Endodermal cell (in vitro differentiated cells): ENCODE results near the gene SNRPA1. TPM values are rescaled to one million over a fixed set of nuclear protein-coding genes. Genes with fewer than 3 reads are reported as not detected.

Experiments used
- DNase-seq: peaks from one replicate; pipeline ENCODE4 v3.0.0-alpha.2; 2017
- H3K27ac ChIP-seq: 2 replicates; pipeline ENCODE4 v1.5.1; 2013; ENCODE audit warnings: mild to moderate bottlenecking, low read depth, low read length, moderate library complexity
- H3K27me3 ChIP-seq: 2 replicates; pipeline ENCODE4 v1.6.1; 2013; ENCODE audit warnings: mild to moderate bottlenecking, low read length, moderate library complexity; ENCODE audit not compliant: insufficient read depth, control insufficient read depth, poor library complexity, severe bottlenecking
- H3K36me3 ChIP-seq: 2 replicates; pipeline ENCODE4 v1.7.0; 2013; ENCODE audit warnings: mild to moderate bottlenecking, low read length, moderate library complexity; ENCODE audit not compliant: control insufficient read depth, insufficient read depth
- H3K4me1 ChIP-seq: one replicate; pipeline ENCODE4 v1.7.0; 2013; ENCODE audit warnings: low read length; ENCODE audit not compliant: control insufficient read depth, insufficient read depth
- H3K4me3 ChIP-seq: 2 replicates; pipeline ENCODE4 v1.5.1; 2013; ENCODE audit warnings: mild to moderate bottlenecking, low read length, moderate library complexity
- H3K9ac ChIP-seq: 2 replicates; pipeline ENCODE4 v1.6.1; 2013; ENCODE audit warnings: mild to moderate bottlenecking, low read length, moderate library complexity; ENCODE audit not compliant: poor library complexity, severe bottlenecking; ENCODE audit errors: extremely low read depth
- H3K9me3 ChIP-seq: 2 replicates; pipeline ENCODE4 v1.6.1; 2013; ENCODE audit warnings: mild to moderate bottlenecking, low read length, moderate library complexity; ENCODE audit not compliant: control insufficient read depth
- H3K27ac Mint-ChIP-seq: 2 replicates; pipeline ENCODE4 v1.8.0; 2020; ENCODE audit warnings: mixed read lengths
- H3K27me3 Mint-ChIP-seq: 2 replicates; pipeline ENCODE4 v1.8.0; 2021; ENCODE audit warnings: mild to moderate bottlenecking, mixed read lengths; ENCODE audit not compliant: insufficient read depth
- H3K36me3 Mint-ChIP-seq: 2 replicates; pipeline ENCODE4 v1.8.0; 2020; ENCODE audit warnings: low read depth, mixed read lengths
- H3K4me1 Mint-ChIP-seq: 2 replicates; pipeline ENCODE4 v1.8.0; 2020; ENCODE audit warnings: mixed read lengths
- H3K4me3 Mint-ChIP-seq: 2 replicates; pipeline ENCODE4 v1.8.0; 2020; ENCODE audit warnings: mild to moderate bottlenecking, moderate library complexity, mixed read lengths
- H3K9me3 Mint-ChIP-seq: 2 replicates; pipeline ENCODE4 v1.8.0; 2020; ENCODE audit warnings: mild to moderate bottlenecking, mixed read lengths
- WGBS, 2 experiments: methylation state at CpG; one replicate each; pipeline versions ENCODE4 v1.1.5 to v1.1.7; 2013; ENCODE audit warnings: missing lambda C conversion rate in 2 of 2, mixed read lengths in 1 of 2; ENCODE audit not compliant: insufficient coverage in 1 of 2, insufficient read length in 1 of 2; 5-methylcytosine and 5-hydroxymethylcytosine counted together
- total RNA-seq, 2 donors: library from RNA; stranded (reverse); fragmentation: NEBNext Ultra II Directional in 1 of 2; extraction: Animal tissue kit (Norgen Biotek cat#: 25700) in 1 of 2; gene quantifications; 2 replicates in 1 of 2; 3 replicates in 1 of 2; pipeline ENCODE4 v1.2.1, GENCODE V29; 2021
- TF ChIP-seq, protein P1 (sequence below): fragments of 200-600 bp; sonication (generic); conservative IDR thresholded peaks from 2 replicates; pipeline ENCODE4 v1.5.0; 2021; ENCODE audit warnings: antibody characterized with exemption, mild to moderate bottlenecking

SNRPA1 gene
- total RNA-seq, 2 donors from 2014 or later: 111 to 140 TPM

- no peak for DNase-seq
- H3K27me3 Mint-ChIP-seq: peaks cover 5% of the 10 kb centered on the region
- H3K9me3 ChIP-seq: no peaks in the 10 kb centered on the region
Measured at GRCh38 chr15:101318839-101319238, 23.8 kb upstream of the SNRPA1 start.

GRCh38 chr15:101318147-101318819 is 23.2 kb upstream of the SNRPA1 start:
- Histone ChIP-seq H3K9me3 (no peaks in the 10 kb centered on the region), H3K4me3 (no peak overlapping the region), H3K4me1 (no peaks in the 10 kb centered on the region), H3K9ac (no peak overlapping the region), H3K27me3 (no peaks in the 10 kb centered on the region), H3K27ac (no peak overlapping the region), H3K36me3 (no peaks in the 10 kb centered on the region)
- TF ChIP-seq, protein P1, sequence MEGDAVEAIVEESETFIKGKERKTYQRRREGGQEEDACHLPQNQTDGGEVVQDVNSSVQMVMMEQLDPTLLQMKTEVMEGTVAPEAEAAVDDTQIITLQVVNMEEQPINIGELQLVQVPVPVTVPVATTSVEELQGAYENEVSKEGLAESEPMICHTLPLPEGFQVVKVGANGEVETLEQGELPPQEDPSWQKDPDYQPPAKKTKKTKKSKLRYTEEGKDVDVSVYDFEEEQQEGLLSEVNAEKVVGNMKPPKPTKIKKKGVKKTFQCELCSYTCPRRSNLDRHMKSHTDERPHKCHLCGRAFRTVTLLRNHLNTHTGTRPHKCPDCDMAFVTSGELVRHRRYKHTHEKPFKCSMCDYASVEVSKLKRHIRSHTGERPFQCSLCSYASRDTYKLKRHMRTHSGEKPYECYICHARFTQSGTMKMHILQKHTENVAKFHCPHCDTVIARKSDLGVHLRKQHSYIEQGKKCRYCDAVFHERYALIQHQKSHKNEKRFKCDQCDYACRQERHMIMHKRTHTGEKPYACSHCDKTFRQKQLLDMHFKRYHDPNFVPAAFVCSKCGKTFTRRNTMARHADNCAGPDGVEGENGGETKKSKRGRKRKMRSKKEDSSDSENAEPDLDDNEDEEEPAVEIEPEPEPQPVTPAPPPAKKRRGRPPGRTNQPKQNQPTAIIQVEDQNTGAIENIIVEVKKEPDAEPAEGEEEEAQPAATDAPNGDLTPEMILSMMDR: no peak
- WGBS, 2 experiments: 91 to 95% methylated on average over 20 of the region's 20 CpGs
- no peak overlapping the region for H3K27ac Mint-ChIP-seq
- H3K36me3 Mint-ChIP-seq: no peaks in the 10 kb centered on the region
- DNase-seq: no peak
- no peak overlapping the region for H3K4me3 Mint-ChIP-seq
- H3K4me1 Mint-ChIP-seq: no peaks in the 10 kb centered on the region
- no peaks in the 10 kb centered on the region for H3K9me3 Mint-ChIP-seq
- peaks cover 5% of the 10 kb centered on the region for H3K27me3 Mint-ChIP-seq

More at GRCh38 chr15:101318839-101319238, 23.8 kb upstream of the SNRPA1 start:
- Histone ChIP-seq H3K27me3 (no peaks in the 10 kb centered on the region), H3K4me1 (no peaks in the 10 kb centered on the region), H3K27ac (no peak overlapping the region), H3K9ac (no peak overlapping the region), H3K36me3 (no peaks in the 10 kb centered on the region), H3K4me3 (no peak overlapping the region)
- no peaks in the 10 kb centered on the region for H3K36me3 Mint-ChIP-seq
- no peak overlapping the region for H3K4me3 Mint-ChIP-seq
- no peak overlapping the region for H3K27ac Mint-ChIP-seq
- 73 to 75% methylated on average over 6 to 7 of the region's 7 CpGs for WGBS, 2 experiments
- no peaks in the 10 kb centered on the region for H3K9me3 Mint-ChIP-seq
- H3K4me1 Mint-ChIP-seq: no peaks in the 10 kb centered on the region
- TF ChIP-seq, protein P1: no peak

GRCh38 chr15:101317336-101317872 is 22.4 kb upstream of the SNRPA1 start:
- no peaks in the 10 kb centered on the region for H3K9me3 ChIP-seq
- TF ChIP-seq, protein P1: no peak
- no peak overlapping the region for H3K27ac ChIP-seq
- peaks cover 5% of the 10 kb centered on the region for H3K27me3 Mint-ChIP-seq
- no peaks in the 10 kb centered on the region for H3K36me3 ChIP-seq
- H3K4me1 Mint-ChIP-seq: no peaks in the 10 kb centered on the region
- no peak overlapping the region for H3K4me3 ChIP-seq
- WGBS, 2 experiments: 88 to 91% methylated on average over 4 to 6 of the region's 6 CpGs
- H3K36me3 Mint-ChIP-seq: no peaks in the 10 kb centered on the region
- no peaks in the 10 kb centered on the region for H3K4me1 ChIP-seq
- H3K27me3 ChIP-seq: no peaks in the 10 kb centered on the region
- H3K9me3 Mint-ChIP-seq: no peaks in the 10 kb centered on the region
- DNase-seq: no peak
- no peak overlapping the region for H3K9ac ChIP-seq
- H3K4me3 Mint-ChIP-seq: no peak overlapping the region
- H3K27ac Mint-ChIP-seq: no peak overlapping the region
